HepG2 (cell line): ENCODE results near the gene ENPP1. TPM values are rescaled to one million over a fixed set of nuclear protein-coding genes. Genes with fewer than 3 reads are reported as not detected.

Experiments used
- ATAD3A ChIP-seq: sonication (generic); formaldehyde crosslinking; IDR thresholded peaks from 2 replicates; pipeline ENCODE4 v1.4.0; 2020; ENCODE audit warnings: missing genetic modification reagents
- BRF2 ChIP-seq: sonication (generic); formaldehyde crosslinking; IDR thresholded peaks from 2 replicates; pipeline ENCODE4 v1.8.1; 2022; ENCODE audit warnings: mild to moderate bottlenecking, missing genetic modification reagents
- CREBL2 ChIP-seq: sonication (generic); formaldehyde crosslinking; IDR thresholded peaks from 2 replicates; pipeline ENCODE4 v1.8.1; 2023; ENCODE audit warnings: missing genetic modification reagents, mild to moderate bottlenecking, borderline replicate concordance
- CTCF ChIP-seq: sonication (generic); formaldehyde crosslinking; IDR thresholded peaks from 2 replicates; pipeline ENCODE4 v1.5.0; 2020; ENCODE audit warnings: mild to moderate bottlenecking, missing genetic modification reagents, moderate library complexity
- HDAC2 ChIP-seq: sonication (generic); formaldehyde crosslinking; IDR thresholded peaks from 2 replicates; pipeline ENCODE4 v1.4.0; 2020; ENCODE audit warnings: missing genetic modification reagents
- IRF2 ChIP-seq: IDR thresholded peaks from 2 replicates; pipeline ENCODE4 v1.6.1; 2018; ENCODE audit warnings: missing genetic modification reagents, missing compliant biosample characterization
- KMT2B ChIP-seq: IDR thresholded peaks from 2 replicates; pipeline ENCODE4 v1.6.1; 2016; ENCODE audit warnings: missing genetic modification reagents, missing compliant biosample characterization
- MED8 ChIP-seq: sonication (generic); formaldehyde crosslinking; IDR thresholded peaks from 2 replicates; pipeline ENCODE4 v1.8.1; 2023; ENCODE audit warnings: mild to moderate bottlenecking, missing genetic modification reagents; ENCODE audit not compliant: insufficient replicate concordance
- MIXL1 ChIP-seq: IDR thresholded peaks from 2 replicates; pipeline ENCODE4 v1.6.1; 2016
- NFRKB ChIP-seq: fragments of 450-650 bp; IDR thresholded peaks from 2 replicates; pipeline ENCODE4 v1.6.1; 2017
- ONECUT2 ChIP-seq: sonication (generic); formaldehyde crosslinking; IDR thresholded peaks from 2 replicates; pipeline ENCODE4 v1.4.0; 2020; ENCODE audit warnings: missing genetic modification reagents
- PRDM10 ChIP-seq: sonication (generic); formaldehyde crosslinking; IDR thresholded peaks from 2 replicates; pipeline ENCODE4 v1.4.0; 2020; ENCODE audit warnings: low read depth, missing genetic modification reagents
- RBM22 ChIP-seq: fragments of 200-400 bp; formaldehyde crosslinking; optimal IDR thresholded peaks from 2 replicates; pipeline ENCODE3; 2017; ENCODE audit warnings: mild to moderate bottlenecking, low read length, moderate library complexity
- SP1 ChIP-seq, 2 experiments: fragments of 450-650 bp in 1 of 2; sonication (generic) in 1 of 2; formaldehyde crosslinking in 1 of 2; IDR thresholded peaks; 2 replicates each; pipeline versions ENCODE4 v1.4.0 to v1.6.1; 2016 to 2020; ENCODE audit warnings: missing genetic modification reagents in 1 of 2
- ZBTB39 ChIP-seq: sonication (generic); formaldehyde crosslinking; IDR thresholded peaks from 2 replicates; pipeline ENCODE4 v1.5.0; 2020; ENCODE audit warnings: missing genetic modification reagents
- ZFP91 ChIP-seq: sonication (generic); formaldehyde crosslinking; IDR thresholded peaks from 2 replicates; pipeline ENCODE4 v1.9.0; 2022; ENCODE audit warnings: missing genetic modification reagents, mild to moderate bottlenecking, borderline replicate concordance
- ZNF512 ChIP-seq: sonication (generic); formaldehyde crosslinking; IDR thresholded peaks from 2 replicates; pipeline ENCODE4 v1.4.0; 2020; ENCODE audit warnings: mild to moderate bottlenecking, missing genetic modification reagents
- ZNF589 ChIP-seq: sonication (generic); formaldehyde crosslinking; conservative IDR thresholded peaks from 2 replicates; pipeline ENCODE4 v1.8.0; 2022; ENCODE audit warnings: mild to moderate bottlenecking, moderate library complexity, missing genetic modification reagents
- polyA plus RNA-seq, 8 experiments: library from polyadenylated mRNA; depleted of rRNA in 3 of 8; stranded (reverse) in 7 of 8; unstranded in 1 of 8; fragments of >200 nt; fragmentation: Illumina TruSeq in 4 of 8; extraction: Trizol in 4 of 8; gene quantifications; 2 replicates each; pipeline versions ENCODE4 v1.2.1 to v1.2.3, GENCODE V29; 2011 to 2016; ENCODE audit warnings: low read depth in 4 of 8, missing spikeins in 1 of 8, mixed read lengths in 1 of 8; ENCODE audit not compliant: insufficient read depth in 1 of 8
- total RNA-seq, 5 experiments: library from RNA; depleted of rRNA; stranded (reverse); fragments of >200 nt; fragmentation: Illumina TruSeq; extraction: Trizol; gene quantifications; 2 replicates each; pipeline ENCODE4 v1.2.3, GENCODE V29; 2016; ENCODE audit warnings: low read depth in 1 of 5

The ENPP1 gene
- total and polyA plus RNA-seq, 2 of the 13 experiments (the other 11 are each of a cell fraction or from before 2014, with no cell fraction given) = 56.5 to 160 TPM

- TF ChIP-seq SP1 (IDR thresholded peaks at IDR 0.05) = no peak
- no peak for TF ChIP-seq SP1 (CRISPR knock-in tag; IDR thresholded peaks at IDR 0.05)
- TF ChIP-seq KMT2B (CRISPR knock-in tag) = no peak
- TF ChIP-seq MIXL1 (CRISPR knock-in tag) = peak; percentile 42; the same call in 1 of the 2 replicates
- TF ChIP-seq ZFP91 (CRISPR knock-in tag) = no peak
- no peak for TF ChIP-seq ZBTB39 (CRISPR knock-in tag)
- no peak for TF ChIP-seq CREBL2 (CRISPR knock-in tag)
- TF ChIP-seq ATAD3A (CRISPR knock-in tag) = no peak
- TF ChIP-seq HDAC2 (CRISPR knock-in tag) = no peak
- TF ChIP-seq IRF2 (CRISPR knock-in tag) = 0 out of 2 replicates have a peak, but pooled peaks have one; percentile 21
- no peak for TF ChIP-seq ONECUT2 (CRISPR knock-in tag)
- no peak for TF ChIP-seq ZNF589
- TF ChIP-seq PRDM10 (CRISPR knock-in tag) = no peak
- TF ChIP-seq ZNF512 (CRISPR knock-in tag) = no peak
- no peak for TF ChIP-seq BRF2 (CRISPR knock-in tag)
- no peak for TF ChIP-seq NFRKB
- no peak for TF ChIP-seq MED8 (CRISPR knock-in tag)
- TF ChIP-seq RBM22 = no peak
- TF ChIP-seq CTCF (CRISPR knock-in tag) = peak; percentile 64
These were observed 25.1 kb upstream of the ENPP1 start (continued) for GRCh38 chr6:131782764-131783163.
